Activated gamma-delta T cell treated with Interleukin-2 at 50 U/mL for 16 hours (primary cell): ENCODE results near the gene SCN2B.

ENCODE experiments used
- DNase-seq: peaks from one replicate; pipeline ENCODE4 v3.0.0-alpha.2; 2020

Gene SCN2B

DNA sequence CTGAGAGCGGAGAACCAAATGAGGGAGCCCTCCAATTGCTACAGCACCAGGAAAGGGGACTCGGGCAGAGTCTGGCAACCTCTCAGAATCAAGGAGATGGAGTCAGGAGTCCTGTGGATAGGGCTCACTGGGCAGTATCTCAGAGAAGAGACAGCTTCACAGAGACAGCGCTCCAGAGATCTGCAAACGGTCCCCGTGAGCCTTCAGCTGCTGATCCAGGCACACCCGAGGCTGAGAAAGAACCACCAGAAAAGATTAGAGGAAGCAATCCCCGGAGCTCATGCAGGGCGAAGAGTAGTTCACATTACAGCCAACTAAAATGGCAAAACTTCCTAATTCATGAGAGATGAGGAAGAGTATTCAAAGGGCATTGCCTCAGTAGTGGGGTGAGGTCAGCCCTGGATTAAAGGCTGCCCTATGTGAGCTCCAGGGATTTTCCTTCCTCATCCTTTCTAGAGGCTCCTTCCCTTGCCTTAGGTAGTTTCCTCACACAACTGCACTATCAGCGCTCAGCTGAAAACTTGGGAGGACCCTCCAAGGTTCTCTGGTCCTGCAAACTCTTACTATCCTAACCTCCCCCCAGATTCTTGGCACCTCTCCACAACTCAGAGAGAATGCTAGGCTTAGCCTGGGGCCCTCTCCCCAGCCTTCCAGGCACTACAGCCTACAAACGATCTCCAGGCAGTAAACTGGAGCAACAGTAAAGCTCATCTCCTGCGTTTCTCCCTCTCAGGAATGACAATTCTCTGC is 47.5 kb downstream of the SCN2B start:
- no peak for DNase-seq

DNA sequence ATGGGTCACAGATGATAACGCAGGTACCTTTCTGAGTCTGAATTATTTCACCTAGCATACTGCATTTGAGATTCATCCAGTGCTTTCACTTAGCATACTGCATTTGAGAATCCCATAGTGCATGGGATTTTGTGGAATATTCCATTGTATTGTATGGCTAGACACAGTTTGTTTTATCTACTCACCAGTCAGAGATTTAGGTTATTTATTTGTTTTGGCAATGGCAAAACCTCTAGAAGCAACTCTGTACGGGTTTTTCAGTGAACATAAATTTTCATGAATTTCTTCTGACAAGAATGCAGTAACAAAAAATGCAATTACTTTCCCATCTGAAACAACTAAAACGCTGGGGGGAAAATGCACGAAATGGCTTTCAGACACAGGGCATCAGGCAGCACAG is 48.1 kb downstream of the SCN2B start:
- no peak for DNase-seq

GRCh38 chr11:118126082-118126838 is 50.2 kb downstream of the SCN2B start:
- DNase-seq: no peak

GRCh38 chr11:118124929-118125535 is 51.4 kb downstream of the SCN2B start:
- no peak for DNase-seq

- DNase-seq: no peak
Observed at GRCh38 chr11:118120793-118121192, 55.6 kb downstream of the SCN2B start.

DNA sequence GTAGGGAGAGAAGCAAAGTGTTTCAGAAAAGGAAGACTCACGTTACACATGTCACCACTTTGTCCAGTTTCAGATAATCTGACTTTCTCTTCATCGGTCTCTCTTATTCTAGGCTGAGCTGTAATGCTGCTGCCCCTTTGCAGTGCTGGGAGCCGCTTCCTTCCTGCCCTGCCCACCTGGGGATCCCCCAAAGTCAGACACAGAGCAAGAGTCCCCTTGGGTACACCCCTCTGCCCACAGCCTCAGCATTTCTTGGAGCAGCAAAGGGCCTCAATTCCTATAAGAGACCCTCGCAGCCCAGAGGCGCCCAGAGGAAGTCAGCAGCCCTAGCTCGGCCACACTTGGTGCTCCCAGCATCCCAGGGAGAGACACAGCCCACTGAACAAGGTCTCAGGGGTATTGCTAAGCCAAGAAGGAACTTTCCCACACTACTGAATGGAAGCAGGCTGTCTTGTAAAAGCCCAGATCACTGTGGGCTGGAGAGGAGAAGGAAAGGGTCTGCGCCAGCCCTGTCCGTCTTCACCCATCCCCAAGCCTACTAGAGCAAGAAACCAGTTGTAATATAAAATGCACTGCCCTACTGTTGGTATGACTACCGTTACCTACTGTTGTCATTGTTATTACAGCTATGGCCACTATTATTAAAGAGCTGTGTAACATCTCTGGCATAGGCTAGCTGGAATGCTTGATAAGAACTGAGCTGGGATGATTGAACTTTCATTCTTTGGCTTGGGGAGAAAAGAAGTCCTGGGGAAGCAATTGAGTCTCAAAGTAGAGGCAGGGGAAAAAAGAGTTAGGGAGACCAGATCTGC is 58.4 kb downstream of the SCN2B start:
- peak; percentile 10 for DNase-seq

DNA sequence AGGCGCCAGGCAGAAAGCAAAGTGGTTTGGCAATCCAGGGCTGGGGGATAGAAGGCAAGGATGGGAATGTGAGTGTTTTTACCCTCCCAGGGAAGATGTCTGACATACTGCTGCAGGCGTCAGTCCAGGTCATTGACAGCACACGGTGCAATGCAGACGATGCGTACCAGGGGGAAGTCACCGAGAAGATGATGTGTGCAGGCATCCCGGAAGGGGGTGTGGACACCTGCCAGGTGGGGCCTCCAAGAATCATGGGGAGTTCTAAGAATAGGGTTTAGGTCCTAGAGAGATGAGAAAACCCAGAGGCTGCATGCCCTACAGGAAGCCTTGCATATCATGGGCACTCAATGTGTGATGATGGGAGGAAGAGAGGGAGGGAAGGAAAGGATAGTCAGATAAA is 61.4 kb downstream of the SCN2B start:
- DNase-seq: no peak

GRCh38 chr11:118114266-118114665 is 62.2 kb downstream of the SCN2B start:
- DNase-seq: no peak

GRCh38 chr11:118112711-118113430 is 63.6 kb downstream of the SCN2B start:
- no peak for DNase-seq
